Kidney epithelial cell (primary cell): ENCODE data around the gene DLEC1. TPM values are rescaled to one million over a fixed set of nuclear protein-coding genes. Genes with fewer than 3 reads are reported as not detected.

ENCODE experiments used
- DNase-seq: peaks from one replicate; pipeline ENCODE4 v3.0.0-alpha.2; 2010; ENCODE audit warnings: low read depth
- H3K27me3 ChIP-seq: 2 replicates; pipeline ENCODE4 v1.6.0; 2011; ENCODE audit warnings: low read length; ENCODE audit not compliant: control insufficient read depth, insufficient read depth
- H3K36me3 ChIP-seq: 2 replicates; pipeline ENCODE4 v1.5.1; 2011; ENCODE audit warnings: low read length; ENCODE audit not compliant: control insufficient read depth, insufficient read depth
- H3K4me3 ChIP-seq: 2 replicates; pipeline ENCODE4 v1.5.1; 2011; ENCODE audit warnings: low read depth, mild to moderate bottlenecking, control low read depth, low read length
- CTCF ChIP-seq: IDR thresholded peaks from 2 replicates; pipeline ENCODE4 v1.5.1; 2011; ENCODE audit warnings: mild to moderate bottlenecking, moderate library complexity, low read length, control low read depth, inconsistent platforms; ENCODE audit not compliant: insufficient read depth, poor library complexity, severe bottlenecking
- total RNA-seq: library from RNA; depleted of rRNA; stranded (reverse); fragments of >200 nt; gene quantifications from 2 replicates; pipeline ENCODE4 v1.2.3, GENCODE V29; 2015

Gene DLEC1
- total RNA-seq, 1 donor from 2014 or later = 0.17 TPM

- no peak for DNase-seq
- Histone ChIP-seq H3K27me3 (no peaks in the 10 kb centered on the region), H3K36me3 (no peaks in the 10 kb centered on the region), H3K4me3 (no peak overlapping the region)
- no peak for TF ChIP-seq CTCF
Measured at GRCh38 chr3:38167591-38167990, 128.6 kb downstream of the DLEC1 start.

- Histone ChIP-seq H3K36me3 (no peaks in the 10 kb centered on the region), H3K27me3 (no peaks in the 10 kb centered on the region), H3K4me3 (no peak overlapping the region)
- no peak for DNase-seq
- TF ChIP-seq CTCF = no peak
Measured at GRCh38 chr3:38168151-38169026, 129.4 kb downstream of the DLEC1 start.

GRCh38 chr3:38169027-38169317 lies 130.0 kb downstream of the DLEC1 start:
- no peak overlapping the region for H3K4me3 ChIP-seq
- TF ChIP-seq CTCF = no peak
- DNase-seq = no peak

GRCh38 chr3:38170722-38171121 lies 131.7 kb downstream of the DLEC1 start:
- no peak overlapping the region for H3K4me3 ChIP-seq
- DNase-seq = no peak
- TF ChIP-seq CTCF = no peak
- H3K27me3 ChIP-seq = no peaks in the 10 kb centered on the region
- H3K36me3 ChIP-seq = no peaks in the 10 kb centered on the region

More at GRCh38 chr3:38169027-38169317, 130.0 kb downstream of the DLEC1 start:
- Histone ChIP-seq H3K27me3 (no peaks in the 10 kb centered on the region), H3K36me3 (no peaks in the 10 kb centered on the region)

GRCh38 chr3:38171622-38172021 lies 132.6 kb downstream of the DLEC1 start:
- no peak overlapping the region for H3K4me3 ChIP-seq
- no peaks in the 10 kb centered on the region for H3K27me3 ChIP-seq
- H3K36me3 ChIP-seq = no peaks in the 10 kb centered on the region
- TF ChIP-seq CTCF = no peak
- DNase-seq = no peak

Other genes starting within 250 kb of the DLEC1 start
- gene CTDSPL, start 177.3 kb upstream of the DLEC1 start, total RNA-seq = 28.0 and 30.6 TPM in 2 replicates
- 7.8 and 11.6 TPM in 2 replicates for gene VILL, start 48.4 kb upstream of the DLEC1 start, total RNA-seq
- gene PLCD1, start 9.6 kb upstream of the DLEC1 start, total RNA-seq = 19.0 and 21.8 TPM in 2 replicates
- gene ACAA1, start 97.9 kb downstream of the DLEC1 start, total RNA-seq = 54.5 and 60.7 TPM in 2 replicates
- 36.5 and 71.2 TPM in 2 replicates for gene MYD88, start 99.5 kb downstream of the DLEC1 start, total RNA-seq
- 38.1 and 41.9 TPM in 2 replicates for gene OXSR1, start 126.3 kb downstream of the DLEC1 start, total RNA-seq
- 0.34 TPM in 1 of 2 replicates, not detected in the other for gene SLC22A13, start 226.6 kb downstream of the DLEC1 start, total RNA-seq
- gene SLC22A14, start 243.1 kb downstream of the DLEC1 start, total RNA-seq = 0.58 TPM in 1 of 2 replicates, not detected in the other